H1 (cell line): ENCODE measurements around the gene ITGB5. TPM values are rescaled to one million over a fixed set of nuclear protein-coding genes. Genes with fewer than 3 reads are reported as not detected.

Experiments
- BACH1 ChIP-seq: IDR thresholded peaks from 2 replicates; pipeline ENCODE4 v1.6.1; 2012; ENCODE audit warnings: low read length, improper control_type of control experiment
- JUN ChIP-seq: IDR thresholded peaks from 2 replicates; pipeline ENCODE4 v1.6.1; 2011; ENCODE audit warnings: low read depth, mild to moderate bottlenecking, improper control_type of control experiment, low read length
- SIX5 ChIP-seq: IDR thresholded peaks from 2 replicates; pipeline ENCODE4 v1.6.1; 2011; ENCODE audit warnings: mild to moderate bottlenecking, low read depth, low read length
- polyA plus RNA-seq, 7 experiments: library from polyadenylated mRNA; depleted of rRNA in 3 of 7; stranded (reverse) in 5 of 7; unstranded in 2 of 7; fragments of >200 nt in 5 of 7; fragments of 200-250 nt in 2 of 7; gene quantifications; 1 replicate in 5 of 7; 2 replicates in 1 of 7; 4 replicates in 1 of 7; pipeline versions ENCODE4 v1.2.1 to v1.2.3, GENCODE V29; 2011 to 2013; ENCODE audit warnings: missing spikeins in 2 of 7, mixed read lengths in 2 of 7
- total RNA-seq: library from RNA; stranded (reverse); fragmentation: NEBNext Ultra II Directional; extraction: Animal tissue kit (Norgen Biotek cat#: 25700); gene quantifications from 2 replicates; pipeline ENCODE4 v1.2.1, GENCODE V29; 2021

The ITGB5 gene
- total and polyA plus RNA-seq, 2 of the 8 experiments (the other 6 are each of a cell fraction or from before 2014, with no cell fraction given) = 101 to 268 TPM

GRCh38 chr3:124799676-124800075 is 87.5 kb downstream of the ITGB5 start (continued):
- TF ChIP-seq BACH1 (no peak), JUN (no peak), SIX5 (no peak)
